GM19239 (cell line): Measurements from ENCODE around the gene BTN1A1.

Experiments
- DNase-seq: peaks from one replicate; pipeline ENCODE4 v3.0.0; 2011; ENCODE audit warnings: low spot score; ENCODE audit not compliant: insufficient read length
- FAIRE-seq: peaks from 2 replicates; lab custom pipeline; 2011; peaks lifted over from hg19 to GRCh38; lab: Jason Lieb, UNC

Gene BTN1A1

GRCh38 chr6:26555505-26556262, 55.6 kb downstream of the BTN1A1 start:
- DNase-seq (no peak), FAIRE-seq (no peak)

- DNase-seq (no peak), FAIRE-seq (peak; percentile 78)
These were observed 56.4 kb downstream of the BTN1A1 start for GRCh38 chr6:26556263-26557070.
